KOPT-K1 (cell line): ENCODE measurements around the gene PHKG2.

Source experiments
- H3K27ac ChIP-seq: fragments of 200-600 bp; sonication (generic); 2 replicates; pipeline ENCODE4 v1.5.1; 2016; ENCODE audit warnings: antibody characterized with exemption, mild to moderate bottlenecking, low read depth, low read length; ENCODE audit not compliant: poor library complexity, severe bottlenecking
- H3K36me3 ChIP-seq: fragments of 200-600 bp; sonication (generic); 2 replicates; pipeline ENCODE4 v1.5.1; 2017; ENCODE audit warnings: antibody characterized with exemption, mild to moderate bottlenecking, low read length, moderate library complexity; ENCODE audit not compliant: insufficient read depth
- H3K9me3 ChIP-seq: fragments of 200-600 bp; sonication (generic); 2 replicates; pipeline ENCODE4 v1.5.1; 2017; ENCODE audit warnings: antibody characterized with exemption, low read length, mild to moderate bottlenecking; ENCODE audit not compliant: insufficient read depth, poor library complexity, severe bottlenecking

The PHKG2 gene

GRCh38 chr16:30769379-30770089 lies 21.3 kb downstream of the PHKG2 start:
- Histone ChIP-seq H3K9me3 (no peaks in the 10 kb centered on the region), H3K27ac (no peak overlapping the region), H3K36me3 (peaks cover 100% of the 10 kb centered on the region)

- Histone ChIP-seq H3K9me3 (no peaks in the 10 kb centered on the region), H3K36me3 (peaks cover 94% of the 10 kb centered on the region), H3K27ac (no peak overlapping the region)
These were observed 23.5 kb downstream of the PHKG2 start for GRCh38 chr16:30771726-30772125.

- H3K36me3 ChIP-seq: peaks cover 73% of the 10 kb centered on the region
- no peaks in the 10 kb centered on the region for H3K9me3 ChIP-seq
- H3K27ac ChIP-seq: no peak overlapping the region
These were observed 25.6 kb downstream of the PHKG2 start for GRCh38 chr16:30773826-30774225.

- Histone ChIP-seq H3K36me3 (peaks cover 66% of the 10 kb centered on the region), H3K27ac (no peak overlapping the region), H3K9me3 (no peaks in the 10 kb centered on the region)
These were observed 26.3 kb downstream of the PHKG2 start for GRCh38 chr16:30774367-30775130.

- Histone ChIP-seq H3K9me3 (no peaks in the 10 kb centered on the region), H3K36me3 (peaks cover 60% of the 10 kb centered on the region), H3K27ac (no peak overlapping the region)
These were observed 26.8 kb downstream of the PHKG2 start for GRCh38 chr16:30775131-30775391.

GRCh38 chr16:30775392-30776188 lies 27.4 kb downstream of the PHKG2 start:
- Histone ChIP-seq H3K9me3 (no peaks in the 10 kb centered on the region), H3K27ac (no peak overlapping the region), H3K36me3 (peaks cover 55% of the 10 kb centered on the region)

GRCh38 chr16:30777591-30778297 lies 29.5 kb downstream of the PHKG2 start:
- Histone ChIP-seq H3K9me3 (no peaks in the 10 kb centered on the region), H3K27ac (no peak overlapping the region), H3K36me3 (peaks cover 34% of the 10 kb centered on the region)

GRCh38 chr16:30778549-30779244 lies 30.5 kb downstream of the PHKG2 start:
- Histone ChIP-seq H3K36me3 (peaks cover 24% of the 10 kb centered on the region), H3K9me3 (no peaks in the 10 kb centered on the region), H3K27ac (no peak overlapping the region)

GRCh38 chr16:30779596-30779995 lies 31.4 kb downstream of the PHKG2 start:
- peaks cover 15% of the 10 kb centered on the region; the same call in 1 of the 2 replicates for H3K36me3 ChIP-seq
- H3K27ac ChIP-seq: no peak overlapping the region
- H3K9me3 ChIP-seq: no peaks in the 10 kb centered on the region

- no peaks in the 10 kb centered on the region for H3K9me3 ChIP-seq
- H3K27ac ChIP-seq: no peak overlapping the region
- peaks cover 11% of the 10 kb centered on the region; the same call in 1 of the 2 replicates for H3K36me3 ChIP-seq
These were observed 31.8 kb downstream of the PHKG2 start for GRCh38 chr16:30780021-30780420.

- H3K36me3 ChIP-seq: peaks cover 6% of the 10 kb centered on the region; the same call in 1 of the 2 replicates
- no peaks in the 10 kb centered on the region for H3K9me3 ChIP-seq
- no peak overlapping the region for H3K27ac ChIP-seq
These were observed 32.3 kb downstream of the PHKG2 start for GRCh38 chr16:30780549-30780948.

- H3K9me3 ChIP-seq: no peaks in the 10 kb centered on the region
- H3K36me3 ChIP-seq: no peaks in the 10 kb centered on the region
- no peak overlapping the region for H3K27ac ChIP-seq
These were observed 34.5 kb downstream of the PHKG2 start for GRCh38 chr16:30782486-30783279.

- Histone ChIP-seq H3K27ac (no peak overlapping the region), H3K36me3 (no peaks in the 10 kb centered on the region), H3K9me3 (no peaks in the 10 kb centered on the region)
These were observed 35.3 kb downstream of the PHKG2 start for GRCh38 chr16:30783280-30784109.
